HG02938 (cell line): ENCODE measurements around the gene PCDHGA10.
"Not testable (repeated sequence)": the region's sequence is repeated elsewhere in the genome, so short reads cannot be mapped to it uniquely, and the experiment has no call there.

ENCODE experiments used
- ATAC-seq: cut with Tn5 transposase; IDR thresholded peaks from one replicate; pipeline ENCODE4 v1.9.1; 2021; ENCODE audit warnings: mild to moderate bottlenecking, moderate library complexity; ENCODE audit not compliant: unreplicated experiment

The PCDHGA10 gene

DNA sequence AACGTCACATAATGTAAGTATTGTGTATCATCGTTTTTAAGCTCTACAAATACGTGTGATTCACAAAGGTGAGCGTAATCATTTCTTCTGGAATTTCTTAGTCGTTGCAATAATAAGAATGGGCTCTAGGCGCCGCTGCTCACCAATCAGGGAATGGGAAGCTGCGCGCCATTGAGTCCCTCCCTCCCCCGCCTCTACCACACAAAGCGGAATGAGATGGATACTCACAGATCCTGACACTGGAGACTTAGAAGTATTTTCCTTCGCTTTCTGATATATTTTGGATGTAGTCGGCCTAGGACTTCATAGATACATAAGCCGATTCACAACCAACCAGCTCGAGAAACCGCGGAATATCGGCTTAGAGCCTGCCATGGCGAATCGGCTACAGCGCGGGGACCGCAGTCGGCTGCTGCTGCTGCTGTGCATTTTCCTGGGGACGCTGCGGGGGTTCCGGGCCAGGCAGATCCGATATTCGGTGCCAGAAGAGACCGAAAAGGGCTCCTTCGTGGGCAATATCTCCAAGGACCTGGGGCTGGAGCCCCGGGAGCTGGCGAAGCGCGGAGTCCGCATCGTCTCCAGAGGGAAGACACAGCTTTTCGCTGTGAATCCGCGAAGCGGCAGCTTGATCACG lies 8.2 kb downstream of the PCDHGA10 start, which contains the start of gene PCDHGA11:
Gene PCDHGA11 (plus strand): TSS at position 197 of the 634 bp plus-strand sequence. CDS start 177 bp downstream, at position 374.
- ATAC-seq, result peak; percentile 34

DNA sequence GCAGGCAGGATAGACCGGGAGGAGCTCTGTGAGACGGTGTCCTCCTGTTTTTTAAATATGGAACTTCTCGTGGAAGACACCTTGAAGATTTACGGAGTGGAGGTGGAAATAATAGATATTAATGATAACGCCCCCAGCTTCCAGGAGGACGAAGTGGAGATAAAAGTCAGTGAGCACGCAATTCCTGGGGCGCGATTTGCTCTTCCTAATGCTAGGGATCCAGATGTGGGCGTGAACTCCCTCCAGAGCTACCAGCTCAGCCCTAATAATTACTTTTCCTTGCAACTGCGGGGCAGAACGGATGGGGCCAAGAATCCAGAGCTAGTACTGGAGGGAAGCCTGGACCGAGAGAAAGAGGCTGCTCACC lies 8.7 kb downstream of the PCDHGA10 start:
- no peak for ATAC-seq

DNA sequence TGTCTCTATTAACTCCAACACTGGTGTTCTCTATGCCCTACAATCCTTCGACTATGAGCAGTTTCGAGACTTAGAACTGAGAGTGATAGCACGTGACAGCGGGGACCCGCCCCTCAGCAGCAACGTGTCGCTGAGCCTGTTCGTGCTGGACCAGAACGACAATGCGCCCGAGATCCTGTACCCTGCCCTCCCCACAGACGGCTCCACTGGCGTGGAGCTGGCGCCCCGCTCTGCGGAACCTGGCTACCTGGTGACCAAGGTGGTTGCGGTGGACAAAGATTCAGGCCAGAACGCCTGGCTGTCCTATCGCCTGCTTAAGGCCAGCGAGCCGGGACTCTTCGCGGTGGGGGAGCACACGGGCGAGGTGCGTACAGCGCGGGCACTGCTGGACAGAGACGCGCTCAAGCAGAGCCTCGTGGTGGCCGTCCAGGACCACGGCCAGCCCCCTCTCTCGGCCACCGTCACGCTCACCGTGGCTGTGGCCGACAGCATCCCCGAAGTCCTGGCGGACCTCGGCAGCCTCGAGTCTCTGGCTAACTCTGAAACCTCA lies 10.0 kb downstream of the PCDHGA10 start:
- no peak for ATAC-seq

DNA sequence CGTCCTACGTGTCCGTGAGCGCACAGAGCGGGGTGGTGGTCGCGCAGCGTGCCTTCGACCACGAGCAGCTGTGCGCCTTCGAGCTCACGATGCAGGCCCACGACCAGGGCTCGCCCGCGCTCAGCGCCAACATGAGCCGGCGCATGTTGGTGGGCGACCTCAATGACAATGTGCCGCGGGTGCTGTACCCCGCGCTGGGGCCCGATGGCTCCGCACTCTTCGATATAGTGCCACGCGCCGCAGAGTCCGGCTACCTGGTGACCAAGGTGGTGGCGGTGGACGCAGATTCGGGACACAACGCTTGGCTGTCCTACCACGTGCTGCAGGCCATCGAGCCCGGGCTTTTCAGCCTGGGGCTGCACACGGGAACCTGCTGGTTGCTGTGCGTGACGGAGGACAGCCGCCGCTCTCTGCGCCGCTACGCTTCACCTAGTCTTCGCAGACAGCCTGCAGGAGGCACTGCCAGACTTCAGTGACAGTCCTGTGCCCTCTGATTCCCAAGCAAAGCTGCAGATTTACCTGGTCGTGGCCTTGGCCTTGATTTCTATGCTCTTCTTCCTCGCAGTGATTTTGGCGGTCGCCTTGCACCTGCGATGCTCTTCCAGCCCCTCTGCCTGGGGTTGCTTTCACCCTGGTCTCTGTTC lies 15.1 kb downstream of the PCDHGA10 start:
- ATAC-seq, result no peak

DNA sequence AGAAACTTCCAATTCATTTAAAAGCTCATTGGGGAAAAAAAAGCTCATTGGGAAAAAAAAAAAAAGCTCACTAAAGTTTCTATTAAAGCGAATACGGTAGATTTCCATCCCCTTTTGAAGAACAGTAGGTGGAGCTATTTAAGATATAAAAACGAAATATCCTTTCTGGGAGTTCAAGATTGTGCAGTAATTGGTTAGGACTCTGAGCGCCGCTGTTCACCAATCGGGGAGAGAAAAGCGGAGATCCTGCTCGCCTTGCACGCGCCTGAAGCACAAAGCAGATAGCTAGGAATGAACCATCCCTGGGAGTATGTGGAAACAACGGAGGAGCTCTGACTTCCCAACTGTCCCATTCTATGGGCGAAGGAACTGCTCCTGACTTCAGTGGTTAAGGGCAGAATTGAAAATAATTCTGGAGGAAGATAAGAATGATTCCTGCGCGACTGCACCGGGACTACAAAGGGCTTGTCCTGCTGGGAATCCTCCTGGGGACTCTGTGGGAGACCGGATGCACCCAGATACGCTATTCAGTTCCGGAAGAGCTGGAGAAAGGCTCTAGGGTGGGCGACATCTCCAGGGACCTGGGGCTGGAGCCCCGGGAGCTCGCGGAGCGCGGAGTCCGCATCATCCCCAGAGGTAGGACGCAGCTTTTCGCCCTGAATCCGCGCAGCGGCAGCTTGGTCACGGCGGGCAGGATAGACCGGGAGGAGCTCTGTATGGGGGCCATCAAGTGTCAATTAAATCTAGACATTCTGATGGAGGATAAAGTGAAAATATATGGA lies 17.7 kb downstream of the PCDHGA10 start, which contains the start of gene PCDHGA12:
Gene PCDHGA12 (plus strand): TSS at position 176 of the 782 bp plus-strand sequence. CDS start 253 bp downstream, at position 429.
- ATAC-seq, result peak; percentile 89

DNA sequence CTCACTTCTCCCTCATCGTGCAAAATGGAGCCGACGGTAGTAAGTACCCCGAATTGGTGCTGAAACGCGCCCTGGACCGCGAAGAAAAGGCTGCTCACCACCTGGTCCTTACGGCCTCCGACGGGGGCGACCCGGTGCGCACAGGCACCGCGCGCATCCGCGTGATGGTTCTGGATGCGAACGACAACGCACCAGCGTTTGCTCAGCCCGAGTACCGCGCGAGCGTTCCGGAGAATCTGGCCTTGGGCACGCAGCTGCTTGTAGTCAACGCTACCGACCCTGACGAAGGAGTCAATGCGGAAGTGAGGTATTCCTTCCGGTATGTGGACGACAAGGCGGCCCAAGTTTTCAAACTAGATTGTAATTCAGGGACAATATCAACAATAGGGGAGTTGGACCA lies 18.5 kb downstream of the PCDHGA10 start:
- ATAC-seq, result peak; percentile 51

DNA sequence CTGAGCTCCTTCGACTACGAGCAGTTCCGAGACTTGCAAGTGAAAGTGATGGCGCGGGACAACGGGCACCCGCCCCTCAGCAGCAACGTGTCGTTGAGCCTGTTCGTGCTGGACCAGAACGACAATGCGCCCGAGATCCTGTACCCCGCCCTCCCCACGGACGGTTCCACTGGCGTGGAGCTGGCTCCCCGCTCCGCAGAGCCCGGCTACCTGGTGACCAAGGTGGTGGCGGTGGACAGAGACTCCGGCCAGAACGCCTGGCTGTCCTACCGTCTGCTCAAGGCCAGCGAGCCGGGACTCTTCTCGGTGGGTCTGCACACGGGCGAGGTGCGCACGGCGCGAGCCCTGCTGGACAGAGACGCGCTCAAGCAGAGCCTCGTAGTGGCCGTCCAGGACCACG lies 19.5 kb downstream of the PCDHGA10 start:
- ATAC-seq, result not testable (repeated sequence)

DNA sequence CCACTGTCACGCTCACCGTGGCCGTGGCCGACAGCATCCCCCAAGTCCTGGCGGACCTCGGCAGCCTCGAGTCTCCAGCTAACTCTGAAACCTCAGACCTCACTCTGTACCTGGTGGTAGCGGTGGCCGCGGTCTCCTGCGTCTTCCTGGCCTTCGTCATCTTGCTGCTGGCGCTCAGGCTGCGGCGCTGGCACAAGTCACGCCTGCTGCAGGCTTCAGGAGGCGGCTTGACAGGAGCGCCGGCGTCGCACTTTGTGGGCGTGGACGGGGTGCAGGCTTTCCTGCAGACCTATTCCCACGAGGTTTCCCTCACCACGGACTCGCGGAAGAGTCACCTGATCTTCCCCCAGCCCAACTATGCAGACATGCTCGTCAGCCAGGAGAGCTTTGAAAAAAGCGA lies 19.9 kb downstream of the PCDHGA10 start:
- not testable (repeated sequence) for ATAC-seq

DNA sequence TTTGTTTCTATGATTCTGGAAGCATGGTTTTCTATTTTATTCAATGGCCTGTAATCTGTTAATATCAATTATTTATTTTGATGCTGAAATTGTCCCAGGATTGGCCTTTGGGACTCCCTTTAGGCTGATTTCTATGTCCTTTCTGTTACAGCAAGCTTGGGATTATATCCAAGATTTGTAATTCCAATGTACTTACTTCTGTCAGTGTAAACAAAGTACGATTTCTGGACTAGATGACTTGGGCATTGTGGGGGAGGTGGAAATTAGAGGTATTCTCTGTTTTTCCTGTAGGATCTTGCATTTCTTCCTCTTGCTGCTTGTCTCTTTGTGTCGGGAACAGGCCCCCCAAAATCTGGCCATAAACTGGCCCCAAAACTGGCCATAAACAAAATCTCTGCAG lies 21.2 kb downstream of the PCDHGA10 start:
- no peak for ATAC-seq

DNA sequence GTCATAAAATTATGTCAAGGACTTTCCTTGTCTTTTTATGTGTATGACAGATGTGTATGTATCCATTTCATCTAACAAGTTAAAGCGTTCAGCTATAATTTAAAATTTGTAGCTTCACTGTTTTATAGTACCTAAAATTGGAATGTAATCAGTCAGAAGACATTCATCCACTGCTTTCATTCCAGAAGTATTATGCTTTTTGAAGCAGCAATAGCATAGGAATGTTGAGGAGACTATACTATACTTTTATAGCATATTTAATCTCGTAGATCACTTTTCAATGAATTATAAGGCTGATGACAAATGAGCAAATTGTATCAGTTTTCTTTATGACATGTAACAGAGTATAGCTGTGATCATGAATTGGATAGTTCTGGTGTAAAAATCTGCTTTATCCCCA lies 24.4 kb downstream of the PCDHGA10 start:
- no peak for ATAC-seq

DNA sequence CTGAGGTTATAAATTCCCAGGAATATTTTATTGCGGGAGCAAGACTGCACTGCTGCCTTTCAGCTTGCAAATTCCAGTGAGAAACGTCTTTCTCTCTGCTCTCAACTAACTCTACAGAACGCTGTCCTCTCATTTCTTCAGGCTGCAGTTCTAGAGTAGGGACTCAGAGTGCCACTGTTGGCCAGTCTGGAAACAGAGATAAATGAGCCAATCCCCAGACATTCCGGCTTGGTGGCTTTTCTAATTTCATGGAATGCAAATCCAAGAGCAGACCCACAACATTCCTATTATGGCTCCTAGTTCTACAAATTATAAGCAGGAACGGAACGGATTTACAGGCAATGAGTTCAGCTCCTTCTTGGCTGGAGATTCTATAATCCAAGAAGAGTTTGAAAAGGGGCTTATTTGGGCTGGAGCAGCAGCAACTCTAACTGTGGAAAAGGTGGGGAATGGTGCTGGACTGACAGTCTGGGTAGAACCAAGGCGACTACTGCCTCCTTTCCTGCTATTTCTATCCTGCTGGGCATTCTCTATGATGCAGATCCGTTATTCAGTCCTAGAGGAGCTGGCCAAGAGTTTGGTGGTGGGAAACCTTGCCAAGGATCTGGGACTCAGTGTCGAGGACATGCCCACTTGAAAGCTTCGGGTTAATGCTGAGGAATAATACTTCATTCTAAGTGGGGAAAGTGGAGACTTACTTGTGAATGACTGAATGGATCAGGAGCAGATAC lies 26.8 kb downstream of the PCDHGA10 start:
- no peak for ATAC-seq

DNA sequence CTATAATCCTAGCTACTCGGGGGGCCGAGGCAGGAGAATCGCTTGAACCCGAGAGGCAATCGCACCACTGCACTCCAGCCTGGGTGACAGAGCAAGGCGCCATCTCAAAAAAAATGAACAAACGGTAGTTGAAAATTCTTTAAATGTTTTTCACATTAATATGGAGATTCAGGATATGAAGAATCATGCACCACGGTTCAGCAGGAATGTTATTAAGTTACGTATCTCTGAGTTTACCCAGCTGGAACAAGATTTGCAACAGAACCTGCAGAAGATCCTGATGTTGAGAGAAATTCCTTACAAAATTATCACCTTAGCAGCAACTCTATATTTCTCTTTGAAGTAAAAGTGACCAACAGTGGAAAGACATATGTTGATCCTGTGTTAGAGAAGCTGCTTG lies 27.6 kb downstream of the PCDHGA10 start:
- no peak for ATAC-seq

DNA sequence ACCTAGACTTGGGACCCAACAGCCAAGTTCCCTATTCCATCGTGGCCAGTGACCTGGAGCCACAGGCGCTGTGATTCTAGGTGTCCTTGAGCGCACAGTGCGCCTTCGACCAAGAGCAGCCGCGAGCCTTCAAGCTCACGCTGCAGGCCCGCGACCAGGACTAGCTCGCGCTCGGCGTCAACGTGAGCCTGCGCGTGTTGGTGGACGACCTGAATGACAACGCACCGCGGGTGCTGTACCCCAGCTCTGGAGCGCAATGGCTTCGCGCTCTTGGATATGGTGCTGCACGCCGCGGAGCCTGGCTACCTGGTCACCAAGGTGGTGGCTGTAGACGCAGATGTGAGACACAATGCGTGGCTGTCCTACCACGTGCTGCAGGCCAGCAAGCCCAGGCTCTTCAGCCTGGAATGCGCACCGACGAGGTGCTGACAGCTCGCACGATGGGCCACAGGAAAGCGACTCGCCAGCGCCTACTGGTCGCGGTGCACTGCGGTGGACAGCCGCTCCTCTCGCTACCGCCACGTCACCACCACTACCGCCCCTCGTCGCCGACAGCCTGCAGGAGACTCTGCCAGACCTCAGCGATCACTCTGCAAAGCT lies 28.9 kb downstream of the PCDHGA10 start:
- no peak for ATAC-seq

DNA sequence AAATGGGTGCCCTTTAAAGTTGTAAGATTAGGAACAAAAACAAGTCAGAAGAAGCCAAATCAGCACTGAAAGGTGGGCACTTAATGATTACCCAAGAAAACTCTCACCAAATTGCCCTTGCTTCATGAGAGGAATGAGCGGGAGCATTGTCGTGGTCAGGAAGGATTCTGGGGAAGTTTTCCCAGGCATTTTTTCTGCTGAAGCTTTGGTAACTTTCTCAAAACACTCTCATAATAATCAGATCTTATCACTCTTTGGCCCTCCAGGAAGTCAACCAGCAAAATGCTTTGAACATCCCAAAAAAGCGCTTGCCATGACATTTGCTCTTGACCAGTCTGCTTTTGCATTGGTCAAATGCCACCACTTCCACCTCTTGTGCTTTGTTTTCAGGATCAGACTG lies 52.6 kb downstream of the PCDHGA10 start:
- ATAC-seq, result no peak
